GM13977 (cell line): ENCODE data around the gene SLC13A5.
"Not testable (repeated sequence)": the region's sequence is repeated elsewhere in the genome, so short reads cannot be mapped to it uniquely, and the experiment has no call there.

Experiments
- DNase-seq: peaks from one replicate; pipeline ENCODE4 v3.0.0; 2012; ENCODE audit warnings: low spot score
- CTCF ChIP-seq: IDR thresholded peaks from 2 replicates; pipeline ENCODE4 v1.5.1; 2012; ENCODE audit warnings: mild to moderate bottlenecking, control low read depth; ENCODE audit not compliant: insufficient read depth; ENCODE audit errors: extremely low read depth, missing control alignments
- in situ Hi-C: fragments of 300-500 bp; cut with MboI; formaldehyde crosslinking; loops from one replicate; pipeline ENCODE4 v1.12.0; 2022; ENCODE audit warnings: low sequenced_read_pairs, low pct_unique_long_range_greater_than_20kb, mixed read lengths, inconsistent platforms; ENCODE audit not compliant: unreplicated experiment

The SLC13A5 gene

GRCh38 chr17:6666077-6666521 is 47.1 kb downstream of the SLC13A5 start:
- in situ Hi-C loops: loop anchor here (10.0 to 25.0 kb wide), 2 partner anchors 171 to 339 kb away; partner anchors contain the start of gene TEKT1
- DNase-seq: peak; percentile 78
- peak; percentile 95 for TF ChIP-seq CTCF

DNA sequence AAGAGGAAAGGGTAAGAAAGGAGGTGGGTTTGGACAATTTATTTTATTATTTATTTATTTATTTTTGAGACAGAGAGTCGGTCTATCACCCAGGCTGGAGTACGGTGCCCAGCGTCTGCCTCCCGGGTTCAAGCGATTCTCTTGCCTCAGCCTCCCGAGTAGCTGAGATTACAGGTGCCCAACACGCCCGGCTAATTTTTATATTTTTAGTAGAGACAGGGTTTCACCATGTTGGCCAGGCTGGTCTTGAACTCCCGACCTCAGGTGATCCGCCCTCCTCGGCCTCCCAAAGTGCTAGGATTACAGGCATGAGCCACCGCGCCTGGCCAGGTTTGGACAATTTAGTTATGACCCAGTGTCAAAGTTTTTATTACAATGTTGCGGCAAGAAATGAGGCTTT is 50.0 kb downstream of the SLC13A5 start:
- not testable (repeated sequence) for DNase-seq
- in situ Hi-C loops: loop anchor here (10.0 to 25.0 kb wide), 2 partner anchors 174 to 342 kb away; partner anchors contain the start of gene TEKT1

GRCh38 chr17:6661464-6661848 is 51.7 kb downstream of the SLC13A5 start:
- DNase-seq: no peak
- in situ Hi-C loops: loop anchor here (10.0 to 25.0 kb wide), 2 partner anchors 176 to 343 kb away; partner anchors contain the start of gene TEKT1
- no peak for TF ChIP-seq CTCF

DNA sequence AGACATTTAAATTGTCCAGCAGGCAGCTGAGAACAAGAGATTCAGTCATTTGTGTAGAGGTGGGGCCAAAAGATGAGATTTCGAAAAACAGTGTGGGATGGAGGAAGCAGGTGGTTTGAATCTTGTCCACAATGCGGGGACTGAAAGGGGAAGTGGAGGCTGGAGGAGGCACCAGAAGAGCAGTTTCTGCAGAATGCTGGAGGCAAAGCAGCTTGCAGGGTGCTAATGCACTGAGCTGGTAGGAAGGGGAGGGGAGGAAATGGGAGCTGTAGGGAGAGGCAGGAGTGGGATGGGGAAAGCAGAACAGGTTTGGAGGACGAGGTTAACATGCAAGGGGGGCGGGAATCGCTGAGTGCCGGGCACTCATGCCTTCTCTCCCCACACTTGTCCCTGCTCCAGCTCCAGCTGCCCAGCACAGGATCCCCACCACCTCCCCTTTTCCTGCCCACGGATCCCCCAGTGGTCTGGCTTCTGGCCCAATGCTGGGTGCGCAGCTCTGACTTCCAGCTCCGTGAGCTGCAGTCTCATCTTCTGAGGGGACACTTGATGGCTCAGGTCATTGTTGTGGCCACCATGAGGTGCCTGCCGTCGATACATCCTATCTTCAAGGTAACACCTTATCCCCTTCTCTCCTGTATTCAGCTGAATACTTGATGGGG is 52.2 kb downstream of the SLC13A5 start:
- no peak for TF ChIP-seq CTCF
- in situ Hi-C loops: loop anchor here (10.0 to 25.0 kb wide), 2 partner anchors 176 to 344 kb away; partner anchors contain the start of gene TEKT1
- DNase-seq: peak; percentile 70

GRCh38 chr17:6660101-6660500 is 53.1 kb downstream of the SLC13A5 start:
- in situ Hi-C loops: loop anchor here (10.0 to 25.0 kb wide), 2 partner anchors 177 to 345 kb away; partner anchors contain the start of gene TEKT1
- no peak for TF ChIP-seq CTCF
- no peak for DNase-seq

GRCh38 chr17:6658411-6658810 is 54.8 kb downstream of the SLC13A5 start:
- in situ Hi-C loops: loop anchor here (25.0 kb wide), 1 partner anchor 179 kb away; the partner anchor contains the start of gene TEKT1
- DNase-seq: not testable (repeated sequence)

DNA sequence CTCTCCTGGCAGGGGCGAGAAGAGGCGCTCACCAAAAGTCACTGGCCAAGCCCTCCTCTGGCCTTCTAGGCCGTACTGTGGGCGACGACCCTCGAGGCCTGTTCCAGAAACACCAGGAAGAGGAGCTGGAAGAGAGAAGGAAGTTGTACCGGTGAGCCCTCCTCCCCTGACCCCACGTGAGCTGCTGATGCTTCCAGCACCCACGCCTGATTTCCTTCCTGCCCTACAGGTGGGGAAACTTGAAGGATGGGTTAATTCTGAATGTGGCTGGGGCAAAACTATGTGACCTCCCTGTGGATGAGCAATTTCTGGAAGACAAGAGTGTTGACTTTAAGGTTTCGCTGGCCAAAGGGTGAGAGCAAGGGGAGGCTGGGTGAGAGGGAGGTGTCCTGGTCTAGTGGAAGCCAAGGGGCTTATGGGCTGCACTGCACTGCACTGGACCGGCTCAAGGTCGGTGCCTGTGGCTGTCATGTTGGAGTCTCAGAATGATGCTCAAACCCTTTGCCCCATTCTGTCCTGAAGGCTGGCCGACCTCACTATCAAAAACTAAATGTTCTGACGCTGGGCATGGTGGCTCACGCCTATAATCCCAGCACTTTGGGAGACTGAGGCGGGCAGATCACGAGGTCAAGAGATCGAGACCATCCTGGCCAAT is 55.4 kb downstream of the SLC13A5 start:
- no peak for DNase-seq
- no peak for TF ChIP-seq CTCF
- in situ Hi-C loops: loop anchor here (25.0 kb wide), 1 partner anchor 180 kb away; the partner anchor contains the start of gene TEKT1

GRCh38 chr17:6656797-6657632 is 56.2 kb downstream of the SLC13A5 start:
- peak; percentile 45 for DNase-seq
- in situ Hi-C loops: loop anchor here (25.0 kb wide), 1 partner anchor 180 kb away; the partner anchor contains the start of gene TEKT1

DNA sequence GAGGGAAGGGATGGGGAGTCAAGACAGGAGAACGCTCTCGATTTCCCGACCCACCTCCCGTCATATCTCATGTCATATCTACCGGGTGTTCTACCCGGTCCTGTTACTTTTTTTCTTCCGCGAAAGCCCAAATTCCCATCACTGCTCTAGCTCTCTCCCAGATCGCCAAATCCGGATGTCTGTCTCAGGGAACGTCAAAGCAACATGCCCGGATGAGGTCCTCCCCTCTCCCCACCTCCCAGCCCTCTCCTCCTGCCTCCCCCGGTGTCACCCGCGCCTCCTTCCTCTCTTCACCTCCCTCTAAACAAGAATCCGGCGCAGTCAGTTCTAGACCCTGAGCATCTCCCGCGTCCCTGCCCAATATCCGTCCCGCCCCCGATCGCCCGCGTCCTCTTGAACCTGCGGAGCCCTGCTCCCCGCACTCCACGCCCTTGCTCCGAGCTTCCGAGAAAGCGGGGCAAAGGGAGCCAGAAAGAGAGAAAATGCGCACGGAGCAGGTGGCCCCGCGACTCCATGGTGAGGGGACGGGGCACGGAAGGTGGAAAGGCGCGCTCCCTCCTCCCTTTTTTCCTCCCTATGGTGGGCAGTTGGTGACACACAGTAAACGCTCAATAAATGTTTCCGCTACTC is 57.3 kb downstream of the SLC13A5 start:
- in situ Hi-C loops: loop anchor here (25.0 kb wide), 1 partner anchor 181 kb away; the partner anchor contains the start of gene TEKT1
- DNase-seq: not testable (repeated sequence)
